GM18858 (cell line): ENCODE measurements around the gene MRTFA.
"Not testable (repeated sequence)": the region's sequence is repeated elsewhere in the genome, so short reads cannot be mapped to it uniquely, and the experiment has no call there.

Experiments used
- ATAC-seq: cut with Tn5 transposase; IDR thresholded peaks from one replicate; pipeline ENCODE4 v1.9.1; 2021; ENCODE audit not compliant: unreplicated experiment

MRTFA gene

GRCh38 chr22:40636380-40637182, at the start of gene MRTFA:
Gene MRTFA, minus strand, starts transcription at chr22:40636719.
- peak; percentile 78 for ATAC-seq

GRCh38 chr22:40685406-40685805, 48.9 kb upstream of the MRTFA start:
- no peak for ATAC-seq

GRCh38 chr22:40684728-40685127, 48.2 kb upstream of the MRTFA start:
- ATAC-seq: no peak

GRCh38 chr22:40681451-40681850, 44.9 kb upstream of the MRTFA start:
- ATAC-seq: no peak

GRCh38 chr22:40680819-40681183, 44.3 kb upstream of the MRTFA start:
- ATAC-seq: no peak

GRCh38 chr22:40679964-40680818, 43.7 kb upstream of the MRTFA start:
- ATAC-seq: no peak

- ATAC-seq: no peak
Measured at GRCh38 chr22:40679249-40679963, 42.9 kb upstream of the MRTFA start, which contains the start of gene MCHR1. Gene MCHR1, plus strand, starts transcription at chr22:40679484. Its CDS starts 169 bp downstream, at chr22:40679653.

GRCh38 chr22:40678493-40679248, 42.2 kb upstream of the MRTFA start:
- no peak for ATAC-seq

- ATAC-seq: no peak
Measured at GRCh38 chr22:40676644-40677043, 40.1 kb upstream of the MRTFA start.

- ATAC-seq: not testable (repeated sequence)
Measured at GRCh38 chr22:40676166-40676565, 39.6 kb upstream of the MRTFA start.

GRCh38 chr22:40674274-40674673, 37.8 kb upstream of the MRTFA start:
- no peak for ATAC-seq

GRCh38 chr22:40673017-40673416, 36.5 kb upstream of the MRTFA start:
- no peak for ATAC-seq

GRCh38 chr22:40671796-40672360, 35.4 kb upstream of the MRTFA start:
- ATAC-seq: no peak

GRCh38 chr22:40671369-40671768, 34.9 kb upstream of the MRTFA start:
- no peak for ATAC-seq

GRCh38 chr22:40670058-40670457, 33.5 kb upstream of the MRTFA start:
- no peak for ATAC-seq

- no peak for ATAC-seq
Measured at GRCh38 chr22:40668611-40669411, 32.3 kb upstream of the MRTFA start.

GRCh38 chr22:40666151-40666848, 29.8 kb upstream of the MRTFA start:
- no peak for ATAC-seq

- ATAC-seq: no peak
Measured at GRCh38 chr22:40665312-40665711, 28.8 kb upstream of the MRTFA start.

- ATAC-seq: no peak
Measured at GRCh38 chr22:40661671-40662070, 25.2 kb upstream of the MRTFA start.
